K562 (cell line): Measurements from ENCODE around the gene RUSC1. TPM values are rescaled to one million over a fixed set of nuclear protein-coding genes. Genes with fewer than 3 reads are reported as not detected.

ENCODE experiments used
- CREM ChIP-seq: IDR thresholded peaks from 2 replicates; pipeline ENCODE4 v1.6.1; 2014; ENCODE audit warnings: antibody characterized with exemption, low read depth
- E4F1 ChIP-seq: fragments of 250-450 bp; sonication (Bioruptor Pico); IDR thresholded peaks from 2 replicates; pipeline ENCODE4 v1.5.0; 2021; ENCODE audit warnings: mild to moderate bottlenecking, borderline replicate concordance
- EP400 ChIP-seq: fragments of 450-650 bp; IDR thresholded peaks from 2 replicates; pipeline ENCODE4 v1.6.1; 2017; ENCODE audit warnings: antibody characterized with exemption, mild to moderate bottlenecking, moderate library complexity
- FOXP1 ChIP-seq: sonication (generic); formaldehyde crosslinking; IDR thresholded peaks from 2 replicates; pipeline ENCODE4 v1.8.0; 2022; ENCODE audit warnings: mild to moderate bottlenecking, missing genetic modification reagents
- HDAC1 ChIP-seq, 2 experiments: fragments of 450-650 bp; IDR thresholded peaks; 2 replicates each; pipeline ENCODE4 v1.6.1; 2016 to 2017; ENCODE audit warnings: inconsistent platforms in 1 of 2, mild to moderate bottlenecking in 1 of 2, moderate library complexity in 1 of 2
- HNRNPK ChIP-seq: fragments of 200-400 bp; formaldehyde crosslinking; IDR thresholded peaks from one replicate; pipeline ENCODE4 v1.6.1; 2018; ENCODE audit warnings: mild to moderate bottlenecking, low read depth, low read length; ENCODE audit not compliant: poor library complexity, severe bottlenecking
- KDM4B ChIP-seq, 2 experiments: fragments of 450-650 bp in 1 of 2; sonication (generic) in 1 of 2; IDR thresholded peaks; 2 replicates each; pipeline ENCODE4 v1.6.1; 2016 to 2017; ENCODE audit warnings: borderline replicate concordance in 2 of 2, antibody characterized with exemption in 1 of 2, low read depth in 1 of 2, mild to moderate bottlenecking in 1 of 2
- KDM5B ChIP-seq: fragments of 200-600 bp; sonication (generic); IDR thresholded peaks from 2 replicates; pipeline ENCODE4 v1.6.1; 2012; ENCODE audit warnings: low read depth, mild to moderate bottlenecking, moderate library complexity, low read length, control low read depth, inconsistent platforms; ENCODE audit not compliant: insufficient replicate concordance
- KLF13 ChIP-seq: fragments of 450-650 bp; IDR thresholded peaks from 2 replicates; pipeline ENCODE4 v1.6.1; 2016; ENCODE audit warnings: missing genetic modification characterization, low read depth, mild to moderate bottlenecking, missing compliant biosample characterization, moderate library complexity, borderline replicate concordance
- L3MBTL2 ChIP-seq: fragments of 450-650 bp; IDR thresholded peaks from 2 replicates; pipeline ENCODE4 v1.6.1; 2016; ENCODE audit warnings: mild to moderate bottlenecking, moderate library complexity
- MAZ ChIP-seq, 2 experiments: fragments of 450-650 bp in 1 of 2; sonication (generic) in 1 of 2; formaldehyde crosslinking; IDR thresholded peaks in 1 of 2; conservative IDR thresholded peaks in 1 of 2; 2 replicates each; pipeline versions ENCODE4 v1.4.0 to v1.5.0; 2020; ENCODE audit warnings: mild to moderate bottlenecking in 1 of 2, missing genetic modification reagents in 1 of 2
- MTA1 ChIP-seq: fragments of 450-650 bp; IDR thresholded peaks from 2 replicates; pipeline ENCODE4 v1.6.1; 2017; ENCODE audit warnings: borderline replicate concordance
- NFIX ChIP-seq: fragments of 250-450 bp; sonication (Bioruptor Pico); IDR thresholded peaks from 2 replicates; pipeline ENCODE4 v1.4.0; 2020; ENCODE audit warnings: low read depth, mild to moderate bottlenecking, moderate library complexity
- NRF1 ChIP-seq, 2 experiments: fragments of 450-650 bp; IDR thresholded peaks in 1 of 2; conservative IDR thresholded peaks in 1 of 2; 2 replicates each; pipeline ENCODE4 v1.6.1; 2014; ENCODE audit warnings: mild to moderate bottlenecking in 2 of 2
- PHF20 ChIP-seq: fragments of 450-650 bp; IDR thresholded peaks from 2 replicates; pipeline ENCODE4 v1.6.1; 2018; ENCODE audit not compliant: partially characterized antibody
- POLR2G ChIP-seq: fragments of 200-400 bp; formaldehyde crosslinking; IDR thresholded peaks from 2 replicates; pipeline ENCODE4 v1.6.1; 2017; ENCODE audit warnings: low read depth, mild to moderate bottlenecking, antibody characterized with exemption, low read length, moderate library complexity
- RAD21 ChIP-seq, 2 experiments: fragments of 250-450 bp in 1 of 2; fragments of 450-650 bp in 1 of 2; sonication (Bioruptor Pico) in 1 of 2; formaldehyde crosslinking in 1 of 2; IDR thresholded peaks in 1 of 2; conservative IDR thresholded peaks in 1 of 2; 2 replicates each; pipeline versions ENCODE4 v1.4.0 to v1.8.0; 2020 to 2022; ENCODE audit warnings: mild to moderate bottlenecking in 2 of 2, moderate library complexity in 1 of 2
- ZMIZ1 ChIP-seq, 2 experiments: fragments of 150-350 bp in 1 of 2; IDR thresholded peaks; 2 replicates each; pipeline ENCODE4 v1.6.1; 2012 to 2016; ENCODE audit warnings: low read depth in 2 of 2, low read length in 2 of 2, mild to moderate bottlenecking in 1 of 2, moderate library complexity in 1 of 2
- ZNF644 ChIP-seq: fragments of 200-800 bp; sonication (Bioruptor generic); IDR thresholded peaks from 2 replicates; pipeline ENCODE4 v1.6.1; 2016; ENCODE audit warnings: low read depth, missing genetic modification characterization, missing compliant biosample characterization
- polyA plus RNA-seq, 8 experiments: library from polyadenylated mRNA; depleted of rRNA in 4 of 8; stranded (reverse) in 5 of 8; unstranded in 3 of 8; fragments of >200 nt; fragmentation: Nextera tagmentation in 2 of 8; fragmentation: Illumina TruSeq in 1 of 8; extraction: Ambion mirVana in 2 of 8; extraction: Trizol in 1 of 8; gene quantifications; 2 replicates each; pipeline versions ENCODE4 v1.2.1 to v1.2.3, GENCODE V29; 2011 to 2014; ENCODE audit warnings: inconsistent platforms in 1 of 8, missing spikeins in 1 of 8
- total RNA-seq, 7 experiments: library from RNA; depleted of rRNA in 6 of 7; stranded (reverse); fragments of >200 nt in 6 of 7; fragmentation: Illumina TruSeq in 2 of 7; extraction: Trizol in 2 of 7; gene quantifications; 2 replicates each; pipeline versions ENCODE4 v1.2.1 to v1.2.3, GENCODE V29; 2011 to 2021; ENCODE audit warnings: low replicate concordance in 1 of 7

Gene RUSC1
- total and polyA plus RNA-seq, 9 of the 15 experiments (the other 6 are each of a cell fraction or from before 2014, with no cell fraction given): 5.7 to 68.3 (median 33.6) TPM

- TF ChIP-seq POLR2G: peak; percentile 64
- TF ChIP-seq EP400: peak; percentile 59; the same call in 1 of the 2 replicates
- peak; percentile 94 to 96 for TF ChIP-seq MAZ (CRISPR knock-in tag; conservative IDR thresholded peaks at IDR 0.05 in 1 of 2, IDR thresholded peaks at IDR 0.05 in 1 of 2)
- 0 out of 2 replicates have a peak, but pooled peaks have one; percentile 52 for TF ChIP-seq FOXP1 (CRISPR knock-in tag)
- TF ChIP-seq E4F1: no peak
- 0 out of 4 replicates have a peak, but pooled peaks of 1 of the 2 experiments have one; percentile 51 for TF ChIP-seq KDM4B (IDR thresholded peaks at IDR 0.05; ENCODE audit: borderline replicate concordance in 2 of 2, low read depth in 1 of 2)
- peak in 1 of 2 experiments; percentile 86; a peak in 2 of 4 replicates for TF ChIP-seq HDAC1 (IDR thresholded peaks at IDR 0.05)
- no peak for TF ChIP-seq NFIX (CRISPR knock-in tag)
- TF ChIP-seq L3MBTL2: peak; percentile 76
- TF ChIP-seq RAD21 (CRISPR knock-in tag; conservative IDR thresholded peaks at IDR 0.05 in 1 of 2, IDR thresholded peaks at IDR 0.05 in 1 of 2): peak; percentile 66 to 81
- TF ChIP-seq NRF1 (conservative IDR thresholded peaks at IDR 0.05 in 1 of 2, IDR thresholded peaks at IDR 0.05 in 1 of 2): peak; percentile 87 to 89
- no peak for TF ChIP-seq ZNF644
- 0 out of 2 replicates have a peak, but pooled peaks have one; percentile 32 for TF ChIP-seq CREM
- TF ChIP-seq PHF20: peak; percentile 51
- 0 out of 2 replicates have a peak, but pooled peaks have one; percentile 37 for TF ChIP-seq KLF13 (tag)
- TF ChIP-seq ZMIZ1 (IDR thresholded peaks at IDR 0.05; ENCODE audit: low read depth in 2 of 2, low read length in 2 of 2): peak in 1 of 2 experiments; percentile 12; a peak in 1 of 4 replicates
- TF ChIP-seq MTA1: 0 out of 2 replicates have a peak, but pooled peaks have one; percentile 35
- TF ChIP-seq HNRNPK: peak; percentile 36
- TF ChIP-seq KDM5B: peak; percentile 18
These were observed 2.4 kb downstream of the RUSC1 start (continued) for GRCh38 chr1:155322953-155323728.
